ENCODE measurements around the gene SLC25A33. TPM values are rescaled to one million over a fixed set of nuclear protein-coding genes. Genes with fewer than 3 reads are reported as not detected.

SLC25A33 gene
- polyA plus RNA-seq, 1 donor from 2014 or later, result 19.1 TPM

- H2AFZ ChIP-seq (ENCODE audit: low read depth, low read length), result no peak overlapping the region
- H3K9ac ChIP-seq (ENCODE audit: low read length), result no peak overlapping the region
- H4K20me1 ChIP-seq (ENCODE audit: insufficient read depth), result no peaks in the 10 kb centered on the region
- H3K27ac ChIP-seq (ENCODE audit: low read length), result no peak overlapping the region
- no peak for TF ChIP-seq EZH2 (IDR thresholded peaks at IDR 0.05; ENCODE audit: borderline replicate concordance, insufficient read depth, low read length, poor library complexity, severe bottlenecking)
- no peak for TF ChIP-seq SMC3 (conservative IDR thresholded peaks at IDR 0.05; ENCODE audit: poor library complexity)
- no peak for TF ChIP-seq POLR2AphosphoS5 (IDR thresholded peaks at IDR 0.05)
- TF ChIP-seq, protein P1, sequence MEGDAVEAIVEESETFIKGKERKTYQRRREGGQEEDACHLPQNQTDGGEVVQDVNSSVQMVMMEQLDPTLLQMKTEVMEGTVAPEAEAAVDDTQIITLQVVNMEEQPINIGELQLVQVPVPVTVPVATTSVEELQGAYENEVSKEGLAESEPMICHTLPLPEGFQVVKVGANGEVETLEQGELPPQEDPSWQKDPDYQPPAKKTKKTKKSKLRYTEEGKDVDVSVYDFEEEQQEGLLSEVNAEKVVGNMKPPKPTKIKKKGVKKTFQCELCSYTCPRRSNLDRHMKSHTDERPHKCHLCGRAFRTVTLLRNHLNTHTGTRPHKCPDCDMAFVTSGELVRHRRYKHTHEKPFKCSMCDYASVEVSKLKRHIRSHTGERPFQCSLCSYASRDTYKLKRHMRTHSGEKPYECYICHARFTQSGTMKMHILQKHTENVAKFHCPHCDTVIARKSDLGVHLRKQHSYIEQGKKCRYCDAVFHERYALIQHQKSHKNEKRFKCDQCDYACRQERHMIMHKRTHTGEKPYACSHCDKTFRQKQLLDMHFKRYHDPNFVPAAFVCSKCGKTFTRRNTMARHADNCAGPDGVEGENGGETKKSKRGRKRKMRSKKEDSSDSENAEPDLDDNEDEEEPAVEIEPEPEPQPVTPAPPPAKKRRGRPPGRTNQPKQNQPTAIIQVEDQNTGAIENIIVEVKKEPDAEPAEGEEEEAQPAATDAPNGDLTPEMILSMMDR (IDR thresholded peaks at IDR 0.05; ENCODE audit: poor library complexity, severe bottlenecking), result no peak
- no peak for TF ChIP-seq REST (IDR thresholded peaks at IDR 0.05; ENCODE audit: borderline replicate concordance)
- no peak for TF ChIP-seq EP300 (conservative IDR thresholded peaks at IDR 0.05; ENCODE audit: poor library complexity, severe bottlenecking)
- TF ChIP-seq TAF1 (IDR thresholded peaks at IDR 0.05; ENCODE audit: low read depth), result no peak
- no peak for TF ChIP-seq RAD21 (conservative IDR thresholded peaks at IDR 0.05)
- TF ChIP-seq MXI1 (conservative IDR thresholded peaks at IDR 0.05; ENCODE audit: poor library complexity, severe bottlenecking), result no peak
- H3F3A ChIP-seq (ENCODE audit: insufficient read depth, low read length, poor library complexity, severe bottlenecking), result no peaks in the 10 kb centered on the region
- H3K36me3 ChIP-seq (ENCODE audit: insufficient read depth, low read length), result no peaks in the 10 kb centered on the region
- H3K79me2 ChIP-seq (replicated peaks; ENCODE audit: insufficient read depth, low read length), result no peaks in the 10 kb centered on the region
- H3K9me3 ChIP-seq (ENCODE audit: low read length), result no peaks in the 10 kb centered on the region
- H3K27me3 ChIP-seq (ENCODE audit: insufficient read depth, low read depth, low read length), result no peaks in the 10 kb centered on the region
- no peak overlapping the region for H3K4me2 ChIP-seq (ENCODE audit: low read length)
- no peaks in the 10 kb centered on the region for H3K9me2 ChIP-seq (ENCODE audit: insufficient read depth, low read length)
- no peak overlapping the region for H3K4me3 ChIP-seq (ENCODE audit: low read length)
Measured at GRCh38 chr1:9529190-9529589, 10.1 kb upstream of the SLC25A33 start.

- Histone ChIP-seq H2AFZ (ENCODE audit: low read depth, low read length) (no peak overlapping the region), H3K27me3 (ENCODE audit: insufficient read depth, low read depth, low read length) (no peaks in the 10 kb centered on the region), H3K36me3 (ENCODE audit: insufficient read depth, low read length) (no peaks in the 10 kb centered on the region), H4K20me1 (ENCODE audit: insufficient read depth) (no peaks in the 10 kb centered on the region), H3K9ac (ENCODE audit: low read length) (no peak overlapping the region), H3K9me2 (ENCODE audit: insufficient read depth, low read length) (no peaks in the 10 kb centered on the region), H3K79me2 (replicated peaks; ENCODE audit: insufficient read depth, low read length) (no peaks in the 10 kb centered on the region), H3K9me3 (ENCODE audit: low read length) (no peaks in the 10 kb centered on the region), H3F3A (ENCODE audit: insufficient read depth, low read length, poor library complexity, severe bottlenecking) (no peaks in the 10 kb centered on the region), H3K4me2 (ENCODE audit: low read length) (no peak overlapping the region), H3K4me3 (ENCODE audit: low read length) (no peak overlapping the region), H3K27ac (ENCODE audit: low read length) (no peak overlapping the region)
- TF ChIP-seq, protein P1 (IDR thresholded peaks at IDR 0.05; ENCODE audit: poor library complexity, severe bottlenecking), result no peak
- no peak for TF ChIP-seq RAD21 (conservative IDR thresholded peaks at IDR 0.05)
- TF ChIP-seq SMC3 (conservative IDR thresholded peaks at IDR 0.05; ENCODE audit: poor library complexity), result no peak
- no peak for TF ChIP-seq MXI1 (conservative IDR thresholded peaks at IDR 0.05; ENCODE audit: poor library complexity, severe bottlenecking)
- no peak for TF ChIP-seq EZH2 (IDR thresholded peaks at IDR 0.05; ENCODE audit: borderline replicate concordance, insufficient read depth, low read length, poor library complexity, severe bottlenecking)
- no peak for TF ChIP-seq TAF1 (IDR thresholded peaks at IDR 0.05; ENCODE audit: low read depth)
- TF ChIP-seq POLR2AphosphoS5 (IDR thresholded peaks at IDR 0.05), result no peak
- TF ChIP-seq REST (IDR thresholded peaks at IDR 0.05; ENCODE audit: borderline replicate concordance), result no peak
- no peak for TF ChIP-seq EP300 (conservative IDR thresholded peaks at IDR 0.05; ENCODE audit: poor library complexity, severe bottlenecking)
Measured at GRCh38 chr1:9530320-9530719, 8.9 kb upstream of the SLC25A33 start.

Measured in neural cell (in vitro differentiated cells).